HG03457 (cell line): ENCODE data around the gene GALNT15.

Experiments used
- ATAC-seq: cut with Tn5 transposase; IDR thresholded peaks from one replicate; pipeline ENCODE4 v1.9.1; 2021; ENCODE audit warnings: moderate number of reproducible peaks; ENCODE audit not compliant: unreplicated experiment

The GALNT15 gene

DNA sequence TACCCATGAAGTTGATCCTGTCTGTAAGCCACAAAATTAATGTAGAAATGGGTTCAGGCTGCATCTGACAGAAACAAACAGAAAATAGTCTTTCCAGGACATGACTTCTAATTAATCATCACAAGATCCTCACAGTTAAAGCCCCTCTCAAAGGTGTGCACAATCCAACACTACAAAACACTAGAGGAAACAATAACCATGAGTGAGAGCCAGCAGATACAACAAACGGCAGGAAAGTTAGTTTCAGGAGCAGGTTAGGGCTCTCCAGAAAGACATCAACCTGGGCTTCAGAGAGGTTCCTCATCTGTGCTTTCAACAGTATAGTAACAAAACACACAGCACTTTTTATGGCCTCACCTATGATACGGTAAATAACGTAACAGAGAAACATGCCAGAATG lies 47.5 kb downstream of the GALNT15 start:
- no peak for ATAC-seq

DNA sequence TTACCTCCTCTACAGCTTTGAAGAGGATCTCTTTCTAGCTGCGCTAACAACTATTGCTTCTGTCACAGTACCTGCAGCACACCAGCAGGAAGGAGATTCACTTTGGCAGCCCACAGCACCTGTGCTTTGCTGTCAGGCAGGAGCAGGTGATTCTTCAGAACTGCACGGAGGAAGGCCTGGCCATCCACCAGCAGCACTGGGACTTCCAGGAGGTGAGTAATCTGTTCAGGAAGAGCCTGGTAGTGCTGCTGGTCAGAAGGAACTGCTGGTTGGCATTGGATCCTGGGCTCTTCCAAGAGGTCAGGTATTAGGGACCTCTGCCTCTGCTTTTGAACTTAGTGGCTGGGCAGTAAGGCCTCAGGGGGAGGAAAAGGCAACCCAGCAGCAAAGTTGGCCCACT lies 48.1 kb downstream of the GALNT15 start:
- no peak for ATAC-seq

DNA sequence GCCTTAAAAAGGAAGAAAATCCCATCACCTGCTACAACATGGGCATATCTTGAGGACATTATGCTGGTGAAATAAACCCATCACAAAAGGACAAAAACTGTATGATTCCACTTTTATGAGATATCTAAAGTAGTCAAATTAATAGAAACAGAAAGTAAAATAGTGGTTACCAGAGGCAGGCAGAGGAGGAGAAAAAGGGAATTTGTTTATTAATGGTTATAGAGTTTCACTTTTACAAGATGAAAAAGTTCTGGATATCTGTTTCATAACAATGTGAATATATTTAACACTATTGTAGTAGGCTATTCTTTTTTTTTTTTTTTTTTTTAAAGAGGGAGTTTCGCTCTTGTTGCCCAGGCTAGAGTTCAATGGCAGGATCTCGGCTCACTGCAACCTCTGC lies 49.8 kb downstream of the GALNT15 start:
- ATAC-seq: no peak

DNA sequence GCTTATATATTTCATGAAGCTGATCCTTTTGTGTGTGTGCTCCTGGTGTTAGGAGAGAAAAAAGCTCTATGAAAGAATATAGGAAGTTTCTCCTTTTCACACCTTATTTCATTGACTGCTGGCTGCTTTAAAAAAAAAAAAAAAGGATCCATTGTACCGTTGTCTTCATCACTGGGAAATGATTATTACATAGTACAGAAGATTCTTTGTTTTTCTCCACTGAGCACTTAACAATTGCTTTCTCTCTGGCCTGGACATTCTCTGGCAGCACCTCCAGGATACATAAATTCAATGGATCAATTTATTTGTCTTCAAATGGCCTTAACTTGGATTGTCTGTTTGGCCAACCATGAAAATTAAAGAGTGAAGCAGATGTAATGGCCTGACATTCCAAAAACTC lies 53.1 kb downstream of the GALNT15 start:
- ATAC-seq: no peak

DNA sequence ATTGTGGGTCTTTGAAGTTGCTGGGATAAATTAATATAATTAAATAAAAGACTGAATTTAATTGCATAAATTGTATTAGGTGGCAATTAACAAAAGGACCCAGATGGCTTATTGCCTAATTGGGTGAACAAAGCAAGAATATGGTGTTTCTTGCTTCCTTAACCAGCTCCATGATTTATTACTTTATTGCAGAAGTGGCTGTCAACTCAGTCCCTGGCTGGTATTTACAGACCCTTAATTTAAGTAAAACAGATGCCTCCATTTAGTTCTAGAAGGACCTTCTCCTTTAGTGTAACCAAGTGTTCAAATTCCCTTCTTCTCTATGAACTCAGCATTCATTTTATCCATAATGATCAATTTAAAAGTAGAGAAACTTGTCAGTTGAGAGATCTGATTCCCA lies 55.2 kb downstream of the GALNT15 start:
- no peak for ATAC-seq

DNA sequence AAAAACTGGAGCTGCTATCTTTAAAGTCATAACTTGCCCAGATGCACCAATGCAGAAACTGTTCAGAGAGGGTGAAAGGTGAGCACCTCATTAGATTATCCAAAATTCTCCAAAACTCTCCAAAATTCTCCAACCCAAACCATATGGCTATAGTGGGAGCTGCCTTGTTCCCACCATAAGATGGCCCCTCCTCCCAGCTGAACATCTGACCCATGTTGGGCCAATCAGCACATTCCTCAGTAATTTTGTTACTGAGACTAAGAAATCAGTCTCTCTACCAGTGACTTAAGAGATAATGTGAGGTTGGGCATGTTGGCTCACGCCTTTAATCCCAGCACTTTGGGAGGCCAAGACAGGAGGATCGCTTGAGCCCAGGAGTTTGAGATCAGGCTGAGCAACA lies 57.5 kb downstream of the GALNT15 start:
- no peak for ATAC-seq

DNA sequence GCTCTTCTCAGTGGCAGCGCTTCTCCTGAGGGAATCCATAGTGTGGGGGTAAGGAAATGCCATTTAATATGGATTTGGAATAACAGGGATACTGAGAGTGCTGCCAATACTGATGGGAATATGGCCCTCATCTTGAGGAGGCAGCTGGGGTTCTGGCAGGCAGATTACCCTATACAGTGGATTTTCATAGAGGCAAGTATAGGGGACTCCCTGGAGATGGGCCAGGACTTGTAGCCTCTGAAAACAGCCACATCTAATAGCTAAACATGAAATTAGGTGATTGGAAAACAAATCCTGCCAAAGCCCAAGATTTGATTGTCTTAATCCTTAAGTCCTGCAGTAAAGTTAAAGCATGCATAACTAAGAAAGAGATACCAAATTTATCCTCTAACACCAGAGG lies 59.3 kb downstream of the GALNT15 start:
- ATAC-seq: no peak

DNA sequence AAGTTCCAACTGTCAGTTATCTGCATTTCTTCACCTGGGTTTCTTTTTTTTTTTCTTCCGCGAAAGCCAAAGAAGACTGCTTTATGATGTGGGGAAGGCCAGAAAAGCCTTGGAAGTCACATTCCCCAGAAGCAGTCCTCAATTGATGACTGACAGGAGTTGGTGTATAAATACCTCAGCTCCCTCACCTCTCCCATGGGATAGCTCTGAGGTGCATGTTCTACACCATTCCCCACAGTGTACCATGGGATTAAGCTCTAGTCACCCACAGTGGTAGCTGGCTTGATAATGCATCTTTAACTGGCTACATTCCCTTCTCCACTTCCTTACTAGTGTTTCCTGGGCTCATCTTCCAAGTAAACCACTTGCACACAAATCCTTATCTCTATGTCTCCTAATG lies 59.8 kb downstream of the GALNT15 start:
- no peak for ATAC-seq

DNA sequence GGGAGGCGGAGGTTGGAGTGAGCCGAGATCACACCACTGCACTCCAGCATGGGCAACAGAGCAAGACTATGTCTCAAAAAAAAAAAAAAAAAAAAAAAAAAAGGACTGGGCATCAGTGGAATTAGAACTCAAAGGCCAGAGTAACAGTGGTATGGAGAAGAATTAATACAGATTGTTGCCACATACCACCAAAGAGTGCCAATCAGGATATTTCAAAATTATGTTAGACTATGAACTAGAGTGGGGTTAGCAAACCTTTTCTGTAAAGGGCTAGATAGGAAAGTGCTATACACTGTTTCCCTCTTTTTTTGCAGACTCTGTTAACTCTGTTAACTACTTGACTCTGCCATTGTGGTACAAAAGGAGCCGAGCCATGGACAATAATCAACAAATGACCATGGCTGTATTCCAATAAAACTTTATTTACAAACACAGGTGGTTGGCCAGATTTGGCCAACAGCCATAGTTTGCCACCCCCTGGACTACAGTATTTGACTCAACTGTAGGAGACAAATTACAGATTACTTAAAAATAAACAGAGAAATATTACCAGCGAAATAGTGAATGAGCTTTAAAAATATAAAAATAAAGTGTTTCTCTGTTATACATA lies 61.7 kb downstream of the GALNT15 start:
- no peak for ATAC-seq

DNA sequence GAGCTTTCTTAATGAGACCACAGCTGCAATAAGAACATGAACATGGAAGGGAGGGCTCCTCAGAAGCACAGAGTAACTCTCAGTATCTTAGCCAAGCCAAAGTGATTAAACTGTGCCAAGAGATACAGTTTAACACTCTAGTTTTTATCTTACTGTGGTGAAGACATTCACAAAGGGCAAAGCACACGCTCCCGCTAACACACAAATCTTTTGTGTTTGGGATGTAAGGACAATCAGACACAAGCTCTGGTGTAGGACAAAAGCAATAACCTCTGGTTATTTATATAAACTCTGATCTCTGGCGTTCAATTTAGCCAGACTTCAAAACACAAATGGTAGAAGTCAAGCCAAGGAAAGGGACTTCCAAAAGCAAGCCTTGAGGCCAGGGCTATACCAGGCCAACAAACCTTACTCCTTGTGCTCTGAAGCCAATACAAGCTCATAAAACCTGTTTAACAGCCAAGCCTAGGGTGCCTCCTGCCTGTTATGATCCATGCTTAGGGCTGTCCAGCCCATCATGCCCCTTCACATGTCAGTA lies 62.4 kb downstream of the GALNT15 start:
- ATAC-seq: no peak

DNA sequence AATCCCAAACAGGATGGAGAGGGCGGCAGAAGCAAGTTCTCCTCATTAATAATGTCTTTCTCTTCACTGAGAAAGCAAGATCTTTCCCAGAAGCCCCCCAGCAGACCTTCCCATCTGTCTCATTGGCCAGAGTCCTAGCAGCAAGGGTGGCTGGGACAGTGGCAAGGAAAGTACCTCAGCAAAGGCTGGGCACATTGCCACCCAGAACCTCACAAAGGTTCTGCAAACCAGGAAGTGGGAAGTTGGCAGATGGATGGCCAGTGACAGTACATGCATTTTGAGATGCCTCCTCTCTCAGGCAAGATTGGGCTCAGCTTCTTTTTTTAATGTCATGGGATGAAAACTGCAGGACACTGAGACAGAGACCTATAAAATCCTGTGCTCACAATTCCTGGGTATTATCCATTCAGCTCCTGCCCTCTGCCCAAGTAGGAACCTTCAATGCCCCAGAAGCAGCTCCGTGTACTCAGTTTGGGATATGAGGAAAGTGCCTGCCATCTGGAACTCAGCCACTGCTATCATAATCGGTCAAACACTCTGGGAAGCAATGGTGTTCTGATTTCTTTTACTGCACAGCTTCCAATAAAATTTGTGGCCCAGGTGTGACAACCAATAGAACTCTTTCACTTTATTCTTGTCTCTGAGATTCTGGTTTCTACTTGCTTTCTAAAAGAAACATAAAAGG lies 64.7 kb downstream of the GALNT15 start:
- ATAC-seq: no peak

DNA sequence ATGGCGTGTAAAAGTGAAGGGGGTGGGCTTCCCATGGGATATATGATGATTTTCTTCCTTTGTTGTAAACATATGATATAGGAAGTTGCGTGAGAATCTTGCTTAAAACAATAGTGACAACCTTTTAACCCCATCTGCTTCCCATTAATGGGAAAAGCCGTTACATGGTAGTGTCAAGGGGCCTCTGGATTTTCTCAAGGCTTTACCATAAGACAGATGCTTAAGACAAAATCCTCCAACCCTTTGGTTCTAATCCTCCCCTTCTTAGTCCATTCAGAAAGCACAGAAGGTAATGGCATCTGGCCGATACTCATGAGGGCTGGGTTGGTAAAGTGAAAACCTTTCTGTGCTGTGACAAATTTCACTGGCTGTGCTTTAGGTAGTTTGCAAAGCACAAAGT lies 65.3 kb downstream of the GALNT15 start:
- ATAC-seq: no peak

DNA sequence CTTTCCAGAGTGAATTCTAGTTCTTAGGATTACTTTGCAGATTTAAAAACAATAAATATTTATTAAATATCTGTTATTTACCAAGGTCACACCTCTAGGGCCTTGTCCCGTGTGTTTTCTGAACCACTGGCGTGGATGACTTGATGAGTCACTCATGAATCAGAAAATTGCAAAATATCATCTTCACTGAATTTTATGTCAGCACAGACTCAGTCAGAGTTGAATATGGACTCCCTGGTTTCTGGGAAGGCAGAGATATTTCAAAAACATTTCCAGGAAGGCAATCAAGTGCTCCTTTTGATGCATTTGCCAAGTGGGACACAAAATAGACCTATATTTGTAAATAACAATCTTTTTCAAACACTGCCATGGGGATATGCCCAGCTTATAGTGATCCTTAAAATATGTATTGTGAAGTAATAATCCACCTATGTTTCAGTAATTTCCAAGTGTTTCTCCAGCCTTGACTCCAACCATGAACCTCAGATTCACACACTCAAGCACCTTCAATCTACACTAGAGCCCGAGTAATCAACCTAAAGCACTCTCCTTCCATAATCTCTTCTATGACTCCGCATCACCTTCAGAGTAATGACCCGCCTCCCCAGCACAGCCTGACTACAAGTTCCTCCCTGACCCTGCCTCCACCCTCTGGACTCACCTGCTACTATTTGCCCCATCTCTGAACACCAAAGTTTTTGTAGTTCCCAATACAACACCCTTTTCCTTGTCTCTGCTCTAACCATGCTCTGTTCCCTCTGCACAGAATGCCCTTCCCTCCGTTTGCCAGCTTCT lies 65.9 kb downstream of the GALNT15 start:
- no peak for ATAC-seq

DNA sequence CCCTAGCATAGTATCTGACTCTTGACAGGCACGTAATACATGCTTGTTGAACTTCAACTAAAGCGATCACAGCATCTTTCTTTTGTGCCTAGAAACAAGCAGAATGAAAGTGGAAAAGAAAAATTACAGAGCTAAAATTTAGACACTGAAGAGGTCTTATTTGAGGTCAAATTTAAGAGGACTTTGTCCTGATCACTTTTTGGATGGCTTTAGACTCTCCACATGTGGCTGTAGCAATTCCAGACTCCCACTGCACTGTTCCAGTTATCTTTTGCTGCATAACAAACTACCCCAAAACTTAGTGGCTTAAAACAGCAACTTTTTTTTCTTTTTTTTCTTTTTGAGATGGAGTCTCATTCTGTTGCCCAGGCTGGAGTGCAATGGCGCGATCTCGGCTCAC lies 66.7 kb downstream of the GALNT15 start:
- no peak for ATAC-seq

DNA sequence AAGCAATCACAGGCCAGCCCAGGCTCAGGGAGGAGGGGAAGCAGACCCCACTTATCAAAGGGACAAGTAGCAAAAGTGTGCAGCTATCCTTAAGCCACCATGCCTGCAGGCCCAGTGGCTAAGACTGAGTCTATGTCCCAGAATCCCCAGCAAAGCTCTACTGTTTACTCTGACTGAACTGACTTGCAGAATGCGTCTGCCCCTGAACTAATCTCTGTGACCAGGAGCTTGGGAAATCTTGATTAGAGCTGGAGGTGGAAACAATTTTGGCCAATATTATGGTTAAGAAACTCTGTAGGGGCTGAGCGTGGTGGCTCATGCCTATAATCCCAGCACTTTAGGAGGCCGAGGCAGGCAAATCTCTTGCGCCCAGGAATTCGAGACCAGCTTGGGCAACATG lies 67.7 kb downstream of the GALNT15 start:
- no peak for ATAC-seq

DNA sequence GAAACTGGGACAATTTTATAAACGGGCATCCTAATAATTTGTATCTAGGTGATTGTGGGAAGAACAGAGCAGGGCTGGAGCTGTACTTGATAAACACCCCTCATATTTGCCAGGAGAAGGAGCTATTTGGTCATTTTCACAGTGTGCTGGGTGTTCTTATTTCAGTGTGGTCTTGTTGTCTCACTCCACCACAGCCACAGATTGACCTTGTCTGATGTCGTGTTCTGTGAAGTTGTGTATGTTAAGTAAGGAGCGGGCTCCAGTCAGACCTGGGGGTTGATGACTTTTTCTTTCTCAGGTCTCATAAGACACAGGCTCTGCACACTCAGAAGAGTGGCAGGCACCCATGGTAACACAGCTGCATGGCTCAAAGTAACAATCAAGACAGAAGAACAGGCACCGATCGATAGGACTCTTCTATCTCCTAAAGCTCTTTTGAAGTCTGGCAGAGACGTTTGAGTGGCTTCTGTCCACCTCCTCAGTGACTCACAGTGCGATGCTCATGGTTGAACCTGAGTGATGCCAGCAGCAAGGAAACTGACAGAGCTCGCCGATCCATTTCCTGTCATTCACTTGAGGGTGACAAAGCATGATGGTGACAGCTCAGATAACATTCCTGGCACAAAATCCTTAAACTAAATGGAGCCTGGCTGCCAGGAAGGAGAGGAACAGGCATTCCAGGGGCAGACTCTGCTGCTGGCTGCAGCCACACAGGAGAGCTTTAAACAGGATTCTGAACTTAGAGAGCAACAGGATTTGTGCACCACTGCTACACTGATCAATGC lies 69.4 kb downstream of the GALNT15 start:
- no peak for ATAC-seq

DNA sequence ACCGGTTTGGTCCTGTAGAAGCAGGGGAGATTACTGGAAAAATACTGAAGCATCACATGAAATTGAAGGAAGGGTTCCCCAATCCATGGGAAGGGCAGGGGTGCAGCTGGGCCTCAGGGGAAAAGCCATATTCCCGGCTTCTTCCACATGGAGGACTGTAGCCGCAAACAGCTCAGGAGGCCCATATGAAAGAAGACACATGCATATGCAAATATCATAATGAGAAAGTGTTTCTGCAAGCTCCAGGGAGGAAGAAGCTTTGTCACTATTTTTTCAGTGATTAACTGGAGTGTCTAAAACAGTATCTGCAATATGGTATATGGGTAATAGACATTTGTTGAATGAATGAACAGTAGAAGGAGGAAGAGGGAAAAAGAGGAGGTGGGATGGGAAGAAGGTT lies 71.1 kb downstream of the GALNT15 start:
- no peak for ATAC-seq

DNA sequence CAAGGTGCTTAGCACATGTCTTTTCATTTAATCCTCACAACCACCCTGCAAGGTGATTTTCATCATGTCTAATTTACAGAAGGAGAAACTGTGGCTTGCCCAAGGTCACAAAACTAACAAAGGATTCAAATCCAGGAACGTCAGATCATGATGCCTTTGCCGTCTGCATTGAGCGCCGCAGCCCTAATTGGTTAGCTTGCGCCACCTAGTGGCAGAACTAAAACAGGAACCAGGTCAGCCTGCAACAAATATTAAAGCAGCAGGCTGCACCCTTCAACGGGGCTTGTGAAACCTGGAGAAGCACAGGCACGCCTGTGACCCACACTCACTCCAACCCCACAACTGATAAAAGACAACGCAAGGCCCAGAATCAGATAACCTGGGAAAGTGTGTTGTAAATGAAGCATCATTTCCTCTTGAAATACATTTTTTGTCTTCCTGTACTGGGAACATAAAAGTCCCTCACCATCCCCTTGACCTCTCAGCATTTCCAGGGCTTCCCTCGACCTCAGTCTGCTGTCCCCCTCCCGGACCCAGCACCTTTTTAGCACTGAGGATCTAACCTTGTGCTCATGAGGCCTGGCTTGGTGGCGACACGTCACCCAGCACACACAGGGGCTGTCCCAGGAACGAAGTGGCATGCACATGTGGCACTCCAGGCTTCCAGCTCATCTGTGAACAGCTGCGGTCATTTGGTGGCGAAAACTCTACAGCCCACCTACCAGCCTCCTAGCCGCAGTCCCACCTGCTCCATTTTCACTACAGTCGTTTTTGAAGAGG lies 73.0 kb downstream of the GALNT15 start:
- ATAC-seq: no peak

DNA sequence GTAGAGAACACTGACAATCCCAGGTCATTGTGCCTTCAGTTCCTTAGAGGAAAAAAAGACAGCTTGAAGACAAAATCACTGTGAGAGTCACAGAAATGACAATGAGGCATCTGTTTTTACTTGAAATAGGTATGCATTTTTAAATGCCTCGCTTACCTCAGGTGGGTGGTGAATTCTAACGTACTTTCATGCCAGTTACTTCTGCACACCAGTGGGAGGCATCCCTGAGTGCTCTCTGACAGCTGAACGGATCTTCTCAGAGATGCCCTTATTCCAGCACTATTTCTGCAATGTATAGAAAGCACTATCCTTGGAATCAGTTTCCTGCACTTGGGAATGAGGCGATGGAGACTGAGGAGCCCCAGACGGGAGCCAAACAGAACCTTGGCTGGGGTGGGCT lies 74.1 kb downstream of the GALNT15 start:
- no peak for ATAC-seq

DNA sequence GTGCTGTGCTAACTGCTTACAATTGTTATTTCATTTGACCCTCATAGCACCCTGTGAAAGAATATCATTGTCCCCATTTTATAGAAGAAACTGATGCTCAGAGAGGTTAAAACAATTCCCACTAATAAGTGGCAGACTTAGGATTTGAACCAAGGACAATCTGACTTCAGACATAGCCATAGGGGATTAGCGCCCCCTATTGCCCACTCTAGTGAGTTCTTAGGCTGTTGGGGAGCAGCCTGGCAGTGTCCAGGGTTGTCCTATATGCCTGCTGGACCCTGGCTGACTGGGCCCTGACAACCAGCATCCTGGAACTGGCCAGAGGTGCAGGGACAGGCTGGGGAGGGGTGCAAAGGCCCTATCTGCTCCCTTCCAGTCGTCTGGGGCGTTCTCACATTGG lies 74.9 kb downstream of the GALNT15 start:
- ATAC-seq: no peak
